ENCODE measurements around the gene RAI1. TPM values are rescaled to one million over a fixed set of nuclear protein-coding genes. Genes with fewer than 3 reads are reported as not detected.

RAI1 gene
- total RNA-seq, 4 donors from 2014 or later, result 17.0 to 36.3 (median 22.3) TPM

GRCh38 chr17:17755715-17756114 lies 74.5 kb downstream of the RAI1 start:
- H3K4me3 ChIP-seq, result no peak overlapping the region
- H3K4me1 ChIP-seq, result peaks cover 23 to 61% (median 25%) of the 10 kb centered on the region in 3 donors
- DNase-seq, result no peak
- no peaks in the 10 kb centered on the region for H3K9me3 ChIP-seq
- peak overlapping the region in 1 of 4 donors; percentile 22 for H3K27ac ChIP-seq
- intact Hi-C loops (cut with DNase I), result no loop called here
- TF ChIP-seq CTCF (IDR thresholded peaks at IDR 0.05) (no peak), POLR2A (IDR thresholded peaks at IDR 0.05) (no peak)
- 77 to 80% methylated on average over 2 to 6 of the region's 8 CpGs for WGBS, 2 donors
- no peaks in the 10 kb centered on the region for H3K27me3 ChIP-seq
- H3K36me3 ChIP-seq, result peaks cover 0 to 24% (median 0%) of the 10 kb centered on the region in 3 donors

GRCh38 chr17:17757391-17757791 lies 76.1 kb downstream of the RAI1 start:
- no peak for DNase-seq
- Histone ChIP-seq H3K4me1 (peaks cover 10 to 45% (median 13%) of the 10 kb centered on the region in 3 donors), H3K9me3 (no peaks in the 10 kb centered on the region), H3K36me3 (peaks cover 0 to 24% (median 0%) of the 10 kb centered on the region in 3 donors), H3K4me3 (no peak overlapping the region), H3K27ac (no peak overlapping the region), H3K27me3 (no peaks in the 10 kb centered on the region)
- no peak for TF ChIP-seq POLR2A (IDR thresholded peaks at IDR 0.05)
- no peak for TF ChIP-seq CTCF (IDR thresholded peaks at IDR 0.05)
- intact Hi-C loops (cut with DNase I), result no loop called here
- 44 to 71% methylated on average over 6 to 11 of the region's 15 CpGs for WGBS, 2 donors

GRCh38 chr17:17757956-17758845 lies 76.9 kb downstream of the RAI1 start:
- WGBS, 2 donors, result 73 to 76% methylated on average over 15 to 20 of the region's 26 CpGs
- DNase-seq, result no peak
- H3K4me1 ChIP-seq, result peaks cover 3 to 44% (median 5%) of the 10 kb centered on the region in 3 donors
- TF ChIP-seq CTCF (IDR thresholded peaks at IDR 0.05) (no peak), POLR2A (IDR thresholded peaks at IDR 0.05) (no peak)
- peaks cover 0 to 26% (median 0%) of the 10 kb centered on the region in 3 donors for H3K36me3 ChIP-seq
- no peaks in the 10 kb centered on the region for H3K9me3 ChIP-seq
- no peak overlapping the region for H3K27ac ChIP-seq
- no peak overlapping the region for H3K4me3 ChIP-seq
- intact Hi-C loops (cut with DNase I), result no loop called here
- no peaks in the 10 kb centered on the region for H3K27me3 ChIP-seq

GRCh38 chr17:17758941-17759563 lies 77.8 kb downstream of the RAI1 start:
- H3K36me3 ChIP-seq, result peaks cover 0 to 29% (median 0%) of the 10 kb centered on the region in 3 donors
- intact Hi-C loops (cut with DNase I), result no loop called here
- H3K4me1 ChIP-seq, result peaks cover 0 to 38% (median 0%) of the 10 kb centered on the region in 3 donors
- no peak for DNase-seq
- H3K9me3 ChIP-seq, result no peaks in the 10 kb centered on the region
- H3K27me3 ChIP-seq, result no peaks in the 10 kb centered on the region
- no peak overlapping the region for H3K27ac ChIP-seq
- no peak overlapping the region for H3K4me3 ChIP-seq
- TF ChIP-seq POLR2A (IDR thresholded peaks at IDR 0.05), result no peak
- 71 to 81% methylated on average over 4 to 6 of the region's 7 CpGs for WGBS, 2 donors

- no peak overlapping the region for H3K27ac ChIP-seq
- peaks cover 0 to 29% (median 0%) of the 10 kb centered on the region in 3 donors for H3K36me3 ChIP-seq
- intact Hi-C loops (cut with DNase I), result no loop called here
- H3K4me3 ChIP-seq, result no peak overlapping the region
- WGBS, 2 donors, result 69 to 92% methylated on average over 2 of the region's 7 CpGs
- TF ChIP-seq CTCF (IDR thresholded peaks at IDR 0.05) (no peak), POLR2A (IDR thresholded peaks at IDR 0.05) (no peak)
- H3K27me3 ChIP-seq, result no peaks in the 10 kb centered on the region
- no peaks in the 10 kb centered on the region for H3K9me3 ChIP-seq
- no peak for DNase-seq
- H3K4me1 ChIP-seq, result peaks cover 0 to 37% (median 3%) of the 10 kb centered on the region in 3 donors
These were observed 79.1 kb downstream of the RAI1 start for GRCh38 chr17:17760350-17760749.

Data from esophagus squamous epithelium (tissue), 5 donors.